SK-N-SH treated with all-trans-retinoic acid at 6 μM for 48 hours (cell line): ENCODE measurements around the gene HTR2A.

Source experiments
- ATAC-seq: fragments of 200-7000 bp; cut with Tn5 transposase; 3 replicates; pipeline ENCODE4 v1.9.1; 2020; ENCODE audit warnings: mild to moderate bottlenecking, moderate library complexity
- ARNTL ChIP-seq: fragments of 450-650 bp; formaldehyde crosslinking; IDR thresholded peaks from 2 replicates; pipeline ENCODE4 v1.5.0; 2020; ENCODE audit warnings: low read depth, mild to moderate bottlenecking, moderate library complexity, borderline replicate concordance
- CREB5 ChIP-seq: fragments of 250-450 bp; sonication (Bioruptor Pico); IDR thresholded peaks from 2 replicates; pipeline ENCODE4 v1.5.1; 2020; ENCODE audit warnings: low read depth, mild to moderate bottlenecking, moderate library complexity
- CSDC2 ChIP-seq: fragments of 250-450 bp; sonication (Bioruptor Pico); IDR thresholded peaks from 2 replicates; pipeline ENCODE4 v1.5.0; 2020; ENCODE audit warnings: mild to moderate bottlenecking, moderate library complexity
- CSRNP3 ChIP-seq: fragments of 250-450 bp; sonication (Bioruptor Pico); IDR thresholded peaks from 2 replicates; pipeline ENCODE4 v1.5.1; 2021; ENCODE audit warnings: mild to moderate bottlenecking, moderate library complexity
- GLIS3 ChIP-seq: fragments of 250-450 bp; sonication (Bioruptor Pico); IDR thresholded peaks from 2 replicates; pipeline ENCODE4 v1.5.0; 2020; ENCODE audit warnings: mild to moderate bottlenecking, moderate library complexity
- ISL1 ChIP-seq: fragments of 250-450 bp; sonication (Bioruptor Pico); IDR thresholded peaks from 2 replicates; pipeline ENCODE4 v2.1.2; 2022; ENCODE audit warnings: mild to moderate bottlenecking, moderate library complexity
- OSR1 ChIP-seq: fragments of 250-450 bp; sonication (Bioruptor Pico); IDR thresholded peaks from 2 replicates; pipeline ENCODE4 v1.8.0; 2022; ENCODE audit warnings: moderate library complexity, mild to moderate bottlenecking, inconsistent platforms
- PATZ1 ChIP-seq: fragments of 250-450 bp; sonication (Bioruptor Pico); IDR thresholded peaks from 2 replicates; pipeline ENCODE4 v1.8.0; 2020; ENCODE audit warnings: mild to moderate bottlenecking, moderate library complexity, borderline replicate concordance
- POU6F1 ChIP-seq: fragments of 250-450 bp; sonication (Bioruptor Pico); IDR thresholded peaks from 2 replicates; pipeline ENCODE4 v1.8.0; 2021; ENCODE audit warnings: low read depth, mild to moderate bottlenecking, moderate library complexity, borderline replicate concordance
- PPARA ChIP-seq: fragments of 250-450 bp; sonication (Bioruptor Pico); IDR thresholded peaks from 2 replicates; pipeline ENCODE4 v1.5.0; 2020; ENCODE audit warnings: mild to moderate bottlenecking, borderline replicate concordance
- RARB ChIP-seq: fragments of 250-450 bp; sonication (Bioruptor Pico); IDR thresholded peaks from 2 replicates; pipeline ENCODE4 v1.8.0; 2021; ENCODE audit warnings: mild to moderate bottlenecking, moderate library complexity
- SNAI2 ChIP-seq: fragments of 250-450 bp; sonication (Bioruptor Pico); IDR thresholded peaks from 2 replicates; pipeline ENCODE4 v1.5.0; 2020; ENCODE audit warnings: mild to moderate bottlenecking, moderate library complexity
- TCF4 ChIP-seq: fragments of 250-450 bp; sonication (Bioruptor Pico); IDR thresholded peaks from 2 replicates; pipeline ENCODE4 v1.8.0; 2021; ENCODE audit warnings: mild to moderate bottlenecking, moderate library complexity, borderline replicate concordance
- TOX ChIP-seq: fragments of 250-450 bp; sonication (Bioruptor Pico); IDR thresholded peaks from 2 replicates; pipeline ENCODE4 v1.8.0; 2021; ENCODE audit warnings: mild to moderate bottlenecking, moderate library complexity, borderline replicate concordance
- TSHZ2 ChIP-seq: fragments of 250-450 bp; sonication (Bioruptor Pico); IDR thresholded peaks from 2 replicates; pipeline ENCODE4 v1.5.0; 2020; ENCODE audit warnings: mild to moderate bottlenecking, moderate library complexity
- ZC3H10 ChIP-seq: fragments of 250-450 bp; sonication (Bioruptor Pico); IDR thresholded peaks from 2 replicates; pipeline ENCODE4 v1.5.1; 2021; ENCODE audit warnings: mild to moderate bottlenecking, moderate library complexity
- ZFP3 ChIP-seq: fragments of 250-450 bp; sonication (Bioruptor Pico); IDR thresholded peaks from 2 replicates; pipeline ENCODE4 v1.5.0; 2020; ENCODE audit warnings: mild to moderate bottlenecking, moderate library complexity
- ZFP30 ChIP-seq: fragments of 450-650 bp; formaldehyde crosslinking; IDR thresholded peaks from 2 replicates; pipeline ENCODE4 v1.5.0; 2022; ENCODE audit warnings: mild to moderate bottlenecking, moderate library complexity
- ZNF565 ChIP-seq: fragments of 450-650 bp; formaldehyde crosslinking; conservative IDR thresholded peaks from 2 replicates; pipeline ENCODE4 v1.5.0; 2020; ENCODE audit warnings: low read depth, mild to moderate bottlenecking, moderate library complexity
- ZNF70 ChIP-seq: fragments of 450-650 bp; formaldehyde crosslinking; IDR thresholded peaks from 2 replicates; pipeline ENCODE4 v1.5.0; 2020; ENCODE audit warnings: mild to moderate bottlenecking, moderate library complexity
- ZNF8 ChIP-seq: fragments of 450-650 bp; formaldehyde crosslinking; IDR thresholded peaks from 2 replicates; pipeline ENCODE4 v1.5.0; 2020; ENCODE audit warnings: mild to moderate bottlenecking, moderate library complexity

HTR2A gene

GRCh38 chr13:46893221-46893740 lies 3.6 kb downstream of the HTR2A start:
- no peak for ATAC-seq
- TF ChIP-seq CREB5 (CRISPR knock-in tag): no peak
- TF ChIP-seq POU6F1: no peak
- no peak for TF ChIP-seq GLIS3 (CRISPR knock-in tag)
- no peak for TF ChIP-seq ZNF8 (CRISPR knock-in tag)
- TF ChIP-seq CSDC2 (CRISPR knock-in tag): no peak
- TF ChIP-seq TOX (CRISPR knock-in tag): no peak
- no peak for TF ChIP-seq ZNF565 (CRISPR knock-in tag)
- TF ChIP-seq ARNTL (CRISPR knock-in tag): no peak
- no peak for TF ChIP-seq CSRNP3 (CRISPR knock-in tag)
- TF ChIP-seq ZNF70 (CRISPR knock-in tag): no peak
- no peak for TF ChIP-seq TCF4 (CRISPR knock-in tag)
- TF ChIP-seq ZC3H10 (CRISPR knock-in tag): no peak

GRCh38 chr13:46885018-46885417 lies 11.8 kb downstream of the HTR2A start:
- TF ChIP-seq ZFP30 (CRISPR knock-in tag) (no peak), TOX (CRISPR knock-in tag) (no peak), ZFP3 (no peak), ARNTL (CRISPR knock-in tag) (no peak)
- ATAC-seq: peak; percentile 60

- no peak for TF ChIP-seq ZFP30 (CRISPR knock-in tag)
- TF ChIP-seq RARB (CRISPR knock-in tag): no peak
- no peak for TF ChIP-seq PATZ1
- TF ChIP-seq ZC3H10 (CRISPR knock-in tag): no peak
- no peak for TF ChIP-seq ZNF8 (CRISPR knock-in tag)
- TF ChIP-seq ISL1 (CRISPR knock-in tag): no peak
- TF ChIP-seq GLIS3 (CRISPR knock-in tag): no peak
- no peak for TF ChIP-seq ZNF70 (CRISPR knock-in tag)
- TF ChIP-seq OSR1 (CRISPR knock-in tag): no peak
- TF ChIP-seq SNAI2: no peak
- no peak for TF ChIP-seq PPARA (CRISPR knock-in tag)
- TF ChIP-seq ARNTL (CRISPR knock-in tag): no peak
- no peak for TF ChIP-seq TSHZ2
- TF ChIP-seq ZFP3: no peak
- TF ChIP-seq TCF4 (CRISPR knock-in tag): no peak
- no peak for TF ChIP-seq CSRNP3 (CRISPR knock-in tag)
- TF ChIP-seq CREB5 (CRISPR knock-in tag): no peak
- TF ChIP-seq TOX (CRISPR knock-in tag): no peak
- no peak for TF ChIP-seq CSDC2 (CRISPR knock-in tag)
- no peak for ATAC-seq
These were observed 12.3 kb downstream of the HTR2A start for GRCh38 chr13:46884531-46884930.
